HG03565 (cell line): ENCODE results near the gene KRT73.

Experiments used
- ATAC-seq: cut with Tn5 transposase; IDR thresholded peaks from one replicate; pipeline ENCODE4 v1.9.1; 2021; ENCODE audit warnings: mild to moderate bottlenecking, moderate library complexity; ENCODE audit not compliant: unreplicated experiment

Gene KRT73

GRCh38 chr12:52618216-52618615 is at the start of gene KRT73:
Gene KRT73 (minus strand): TSS chr12:52618559. CDS start chr12:52618524, 35 bp downstream.
- ATAC-seq: no peak

GRCh38 chr12:52667931-52668330 is 49.6 kb upstream of the KRT73 start:
- no peak for ATAC-seq

GRCh38 chr12:52667509-52667908 is 49.1 kb upstream of the KRT73 start:
- no peak for ATAC-seq

- no peak for ATAC-seq
These were observed 48.1 kb upstream of the KRT73 start for GRCh38 chr12:52666471-52666870.

GRCh38 chr12:52663420-52663819 is 45.1 kb upstream of the KRT73 start:
- no peak for ATAC-seq

- no peak for ATAC-seq
These were observed 44.5 kb upstream of the KRT73 start for GRCh38 chr12:52662918-52663229.

- no peak for ATAC-seq
These were observed 43.9 kb upstream of the KRT73 start for GRCh38 chr12:52662093-52662917.

GRCh38 chr12:52661668-52662067 is 43.3 kb upstream of the KRT73 start:
- no peak for ATAC-seq

GRCh38 chr12:52660934-52661499 is 42.7 kb upstream of the KRT73 start:
- ATAC-seq: no peak

GRCh38 chr12:52659951-52660350 is 41.6 kb upstream of the KRT73 start:
- ATAC-seq: no peak

GRCh38 chr12:52659395-52659794 is 41.0 kb upstream of the KRT73 start:
- no peak for ATAC-seq

- no peak for ATAC-seq
These were observed 39.8 kb upstream of the KRT73 start for GRCh38 chr12:52658196-52658595.

GRCh38 chr12:52657250-52657902 is 39.0 kb upstream of the KRT73 start:
- no peak for ATAC-seq

GRCh38 chr12:52656616-52657015 is 38.3 kb upstream of the KRT73 start:
- no peak for ATAC-seq

GRCh38 chr12:52655720-52656124 is 37.4 kb upstream of the KRT73 start:
- no peak for ATAC-seq

GRCh38 chr12:52655251-52655650 is 36.9 kb upstream of the KRT73 start:
- ATAC-seq: no peak

- no peak for ATAC-seq
These were observed 33.4 kb upstream of the KRT73 start, which contains the start of gene KRT2 for GRCh38 chr12:52651726-52652261. Gene KRT2 (minus strand): TSS chr12:52652211. CDS start chr12:52652142, 69 bp downstream.

GRCh38 chr12:52650520-52651081 is 32.2 kb upstream of the KRT73 start:
- ATAC-seq: no peak

- no peak for ATAC-seq
These were observed 30.7 kb upstream of the KRT73 start for GRCh38 chr12:52649066-52649465.

GRCh38 chr12:52648012-52648550 is 29.7 kb upstream of the KRT73 start:
- no peak for ATAC-seq

- no peak for ATAC-seq
These were observed 29.2 kb upstream of the KRT73 start for GRCh38 chr12:52647601-52648000.
